PC-3 (cell line): ENCODE results near the gene CORO1C. TPM values are rescaled to one million over a fixed set of nuclear protein-coding genes. Genes with fewer than 3 reads are reported as not detected.

Experiments
- ATAC-seq: fragments of 200-7000 bp; cut with Tn5 transposase; 2 replicates; pipeline ENCODE4 v1.9.1; 2020; ENCODE audit warnings: mild to moderate bottlenecking, moderate library complexity
- BruUV-seq: library from RNA; stranded (reverse); fragments of 400-500 nt; replicated peaks from 2 replicates; lab custom pipeline; 2021; lab: Mats Ljungman, UMichigan
- CTCF ChIA-PET: fragments of 300-600 bp; sonication (Branson Sonifier 250); formaldehyde crosslinking; loops from one replicate; lab custom pipeline; 2022; ENCODE audit warnings: antibody characterized with exemption; lab: Charles Lee
- POLR2A ChIA-PET: fragments of 300-600 bp; sonication (Branson Sonifier 250); formaldehyde crosslinking; loops from one replicate; lab custom pipeline; 2022; ENCODE audit warnings: antibody characterized with exemption; ENCODE audit not compliant: unreplicated experiment; lab: Charles Lee
- DNase-seq: peaks from one replicate; pipeline ENCODE4 v3.0.0-alpha.2; 2015
- H2AFZ ChIP-seq: fragments of 300-600 bp; sonication (generic); 2 replicates; pipeline ENCODE4 v1.6.0; 2016; ENCODE audit warnings: antibody characterized with exemption, low read length
- H3F3A ChIP-seq: fragments of 300-600 bp; sonication (generic); one replicate; pipeline ENCODE4 v1.6.0; 2017; ENCODE audit warnings: antibody characterized with exemption, low read length, control low read depth, mild to moderate bottlenecking; ENCODE audit not compliant: unreplicated experiment
- H3K27ac ChIP-seq: fragments of 300-600 bp; sonication (generic); 2 replicates; pipeline ENCODE4 v1.5.1; 2016; ENCODE audit warnings: mild to moderate bottlenecking, low read length
- H3K27me3 ChIP-seq: fragments of 300-600 bp; sonication (generic); 2 replicates; pipeline ENCODE4 v1.6.1; 2016; ENCODE audit warnings: low read length, mixed read lengths
- H3K36me3 ChIP-seq: fragments of 300-600 bp; sonication (generic); 2 replicates; pipeline ENCODE4 v1.6.1; 2016; ENCODE audit warnings: low read depth, mixed run types, low read length, mixed read lengths
- H3K4me1 ChIP-seq: fragments of 300-600 bp; sonication (generic); 2 replicates; pipeline ENCODE4 v1.5.1; 2016; ENCODE audit warnings: low read length; ENCODE audit not compliant: insufficient read depth
- H3K4me2 ChIP-seq: fragments of 300-600 bp; sonication (generic); 2 replicates; pipeline ENCODE4 v1.6.0; 2016; ENCODE audit warnings: low read length
- H3K4me3 ChIP-seq: fragments of 300-600 bp; sonication (generic); 2 replicates; pipeline ENCODE4 v1.5.1; 2016; ENCODE audit warnings: mild to moderate bottlenecking, low read length, mixed read lengths
- H3K79me2 ChIP-seq: fragments of 300-600 bp; sonication (generic); 2 replicates; pipeline ENCODE4 v1.6.1; 2017; ENCODE audit warnings: low read length, mixed read lengths
- H3K9ac ChIP-seq: fragments of 300-600 bp; sonication (generic); 2 replicates; pipeline ENCODE4 v1.6.0; 2016; ENCODE audit warnings: mild to moderate bottlenecking, low read length
- H3K9me2 ChIP-seq: fragments of 300-600 bp; sonication (generic); replicated peaks from 2 replicates; pipeline ENCODE4 v1.6.1; 2016; ENCODE audit warnings: mixed run types, low read length, mixed read lengths
- H3K9me3 ChIP-seq: fragments of 300-600 bp; sonication (generic); 2 replicates; pipeline ENCODE4 v1.6.1; 2016; ENCODE audit warnings: low read length, mixed read lengths
- H4K20me1 ChIP-seq: fragments of 300-600 bp; sonication (generic); 2 replicates; pipeline ENCODE4 v1.6.1; 2016; ENCODE audit warnings: low read length, mixed read lengths
- EZH2 ChIP-seq: fragments of 300-600 bp; sonication (generic); IDR thresholded peaks from one replicate; pipeline ENCODE4 v1.6.1; 2017; ENCODE audit warnings: antibody characterized with exemption, mild to moderate bottlenecking, low read length; ENCODE audit not compliant: unreplicated experiment
- EZH2phosphoT487 ChIP-seq: fragments of 300-600 bp; sonication (generic); IDR thresholded peaks from 2 replicates; pipeline ENCODE4 v1.6.1; 2018; ENCODE audit warnings: mild to moderate bottlenecking, antibody characterized with exemption, low read length, borderline replicate concordance
- intact Hi-C: fragments of 100-400 bp; cut with micrococcal nuclease; formaldehyde crosslinking; loops from 2 replicates; pipeline ENCODE4 v1.9.0; 2023
- total RNA-seq: library from RNA; depleted of rRNA; stranded (reverse); fragments of >200 nt; gene quantifications from 2 replicates; pipeline ENCODE4 v1.2.3, GENCODE V29; 2014
- TF ChIP-seq, protein P1 (sequence below): fragments of 300-600 bp; sonication (generic); conservative IDR thresholded peaks from 2 replicates; pipeline ENCODE4 v1.5.1; 2017; ENCODE audit warnings: antibody characterized with exemption, low read depth, mild to moderate bottlenecking, low read length

The CORO1C gene
- total RNA-seq, 1 experiment from 2014 or later = 179 TPM

- no peaks in the 10 kb centered on the region for H3F3A ChIP-seq
- H4K20me1 ChIP-seq = no peaks in the 10 kb centered on the region
- ATAC-seq = no peak
- H3K4me2 ChIP-seq = no peak overlapping the region
- H3K4me1 ChIP-seq = no peaks in the 10 kb centered on the region
- no peak for DNase-seq
- intact Hi-C loops = no loop called here
- H3K27me3 ChIP-seq = no peaks in the 10 kb centered on the region
- CTCF ChIA-PET = no interaction called here
- no peaks in the 10 kb centered on the region for H3K36me3 ChIP-seq
- H3K9ac ChIP-seq = no peak overlapping the region
- H3K27ac ChIP-seq = no peak overlapping the region
- no peaks in the 10 kb centered on the region for H3K79me2 ChIP-seq
- POLR2A ChIA-PET = no interaction called here
- TF ChIP-seq EZH2 = no peak
- no peak overlapping the region for H2AFZ ChIP-seq
- H3K9me2 ChIP-seq = no peaks in the 10 kb centered on the region
- no TSS peak for BruUV-seq
- H3K9me3 ChIP-seq = no peaks in the 10 kb centered on the region
- H3K4me3 ChIP-seq = no peak overlapping the region
These were observed 39.6 kb upstream of the CORO1C start for GRCh38 chr12:108770963-108771362.

- H3K9ac ChIP-seq = no peak overlapping the region
- no peak overlapping the region for H3K4me2 ChIP-seq
- H3K4me1 ChIP-seq = no peaks in the 10 kb centered on the region
- no peak overlapping the region for H3K27ac ChIP-seq
- no TSS peak for BruUV-seq
- ATAC-seq (no peak), DNase-seq (no peak)
- H3K9me3 ChIP-seq = no peaks in the 10 kb centered on the region
- H2AFZ ChIP-seq = no peak overlapping the region
- no peak overlapping the region for H3K4me3 ChIP-seq
- no peaks in the 10 kb centered on the region for H3K27me3 ChIP-seq
- no peak for TF ChIP-seq EZH2
- TF ChIP-seq, protein P1, sequence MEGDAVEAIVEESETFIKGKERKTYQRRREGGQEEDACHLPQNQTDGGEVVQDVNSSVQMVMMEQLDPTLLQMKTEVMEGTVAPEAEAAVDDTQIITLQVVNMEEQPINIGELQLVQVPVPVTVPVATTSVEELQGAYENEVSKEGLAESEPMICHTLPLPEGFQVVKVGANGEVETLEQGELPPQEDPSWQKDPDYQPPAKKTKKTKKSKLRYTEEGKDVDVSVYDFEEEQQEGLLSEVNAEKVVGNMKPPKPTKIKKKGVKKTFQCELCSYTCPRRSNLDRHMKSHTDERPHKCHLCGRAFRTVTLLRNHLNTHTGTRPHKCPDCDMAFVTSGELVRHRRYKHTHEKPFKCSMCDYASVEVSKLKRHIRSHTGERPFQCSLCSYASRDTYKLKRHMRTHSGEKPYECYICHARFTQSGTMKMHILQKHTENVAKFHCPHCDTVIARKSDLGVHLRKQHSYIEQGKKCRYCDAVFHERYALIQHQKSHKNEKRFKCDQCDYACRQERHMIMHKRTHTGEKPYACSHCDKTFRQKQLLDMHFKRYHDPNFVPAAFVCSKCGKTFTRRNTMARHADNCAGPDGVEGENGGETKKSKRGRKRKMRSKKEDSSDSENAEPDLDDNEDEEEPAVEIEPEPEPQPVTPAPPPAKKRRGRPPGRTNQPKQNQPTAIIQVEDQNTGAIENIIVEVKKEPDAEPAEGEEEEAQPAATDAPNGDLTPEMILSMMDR = 0 out of 2 replicates have a peak, but pooled peaks have one; percentile 16
- H3K36me3 ChIP-seq = no peaks in the 10 kb centered on the region
- H3F3A ChIP-seq = no peaks in the 10 kb centered on the region
- H4K20me1 ChIP-seq = no peaks in the 10 kb centered on the region
- H3K79me2 ChIP-seq = no peaks in the 10 kb centered on the region
- ChIA-PET CTCF (no interaction called here), POLR2A (no interaction called here)
- H3K9me2 ChIP-seq = no peaks in the 10 kb centered on the region
- intact Hi-C loops = no loop called here
These were observed 39.0 kb upstream of the CORO1C start for GRCh38 chr12:108770269-108770829.

DNA sequence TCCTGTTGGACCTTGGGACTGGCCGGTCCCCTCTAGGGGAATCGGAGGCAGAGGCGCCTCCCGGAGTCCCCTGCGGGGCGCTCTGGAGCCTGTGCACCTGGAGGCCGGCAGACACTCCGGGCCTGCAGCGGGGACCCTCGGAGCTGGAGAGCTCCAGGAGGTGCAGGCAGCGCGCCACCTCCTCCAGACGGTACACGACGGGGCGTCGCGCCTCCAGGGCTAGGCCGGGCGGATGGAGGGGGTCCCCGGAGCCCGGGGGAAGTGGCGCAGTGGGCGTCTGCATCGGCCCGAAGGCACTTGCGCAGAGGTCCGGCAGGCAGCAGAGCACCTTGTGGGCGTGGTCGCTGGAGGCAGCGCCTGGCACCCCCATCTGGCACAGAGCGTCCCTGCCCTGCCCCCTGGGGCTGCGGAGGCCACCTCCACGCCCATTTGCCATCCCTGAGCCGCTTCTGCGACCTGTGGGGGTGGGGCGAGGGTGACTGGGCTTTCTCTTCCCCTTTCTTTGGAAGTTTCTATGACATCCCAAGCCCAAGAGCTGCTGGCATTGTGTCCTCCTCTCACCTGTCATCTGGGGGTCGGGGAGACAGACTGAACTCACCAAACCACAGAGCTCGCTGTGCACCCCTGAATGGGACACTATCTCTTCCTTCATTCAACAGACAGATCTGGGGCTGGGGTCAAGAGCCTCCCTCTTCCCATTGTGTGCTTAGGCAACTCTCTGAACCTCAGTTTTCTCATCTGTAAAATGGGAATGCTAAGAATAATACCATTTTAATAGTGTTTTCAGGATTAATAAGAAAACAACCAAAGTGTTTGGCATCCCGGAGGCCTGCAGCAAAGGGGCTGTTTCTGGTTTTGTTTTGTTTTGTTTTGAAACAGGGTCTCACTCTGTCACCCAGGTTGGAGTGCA is 37.5 kb upstream of the CORO1C start:
- Histone ChIP-seq H3K27me3 (no peaks in the 10 kb centered on the region), H3K9ac (no peak overlapping the region), H3K4me3 (no peak overlapping the region), H3K4me1 (no peaks in the 10 kb centered on the region), H2AFZ (no peak overlapping the region), H4K20me1 (no peaks in the 10 kb centered on the region), H3K9me2 (no peaks in the 10 kb centered on the region), H3F3A (no peaks in the 10 kb centered on the region), H3K79me2 (no peaks in the 10 kb centered on the region), H3K36me3 (no peaks in the 10 kb centered on the region), H3K27ac (no peak overlapping the region), H3K4me2 (no peak overlapping the region), H3K9me3 (no peaks in the 10 kb centered on the region)
- no TSS peak for BruUV-seq
- intact Hi-C loops = no loop called here
- ChIA-PET CTCF (no interaction called here), POLR2A (interaction anchor here (0.6 kb wide), 1 partner anchor 73 kb away, joined by 3 read pairs; no protein-coding TSS in a partner anchor)
- ATAC-seq = no peak
- TF ChIP-seq, protein P1 = no peak
- TF ChIP-seq EZH2phosphoT487 (no peak), EZH2 (no peak)
- no peak for DNase-seq
